HepG2 (cell line): ENCODE measurements around the gene CHMP5. TPM values are rescaled to one million over a fixed set of nuclear protein-coding genes. Genes with fewer than 3 reads are reported as not detected.

Experiments used
- ATAC-seq: fragments of 200-7000 bp; cut with Tn5 transposase; 3 replicates; pipeline ENCODE4 v1.9.1; 2020; ENCODE audit warnings: mild to moderate bottlenecking, moderate library complexity
- BruUV-seq: library from RNA; stranded (reverse); fragments of 400-500 nt; replicated peaks from 2 replicates; lab custom pipeline; 2021; lab: Mats Ljungman, UMichigan
- CTCF ChIA-PET: fragments of 300-600 bp; formaldehyde crosslinking; extraction: SDS; loops from one replicate; lab custom pipeline; 2021; ENCODE audit warnings: low total read pairs, inconsistent platforms, low intra/inter-chr PET ratio; lab: Yijun Ruan, JAX
- POLR2A ChIA-PET: fragments of 350-600 bp; sonication (Branson Sonifier 250); formaldehyde crosslinking; loops from one replicate; lab custom pipeline; 2020; ENCODE audit warnings: antibody characterized with exemption, inconsistent platforms; lab: Yijun Ruan, JAX
- DNase-seq: peaks from one replicate; pipeline ENCODE4 v3.0.0-alpha.2; 2015; ENCODE audit warnings: low spot score
- FAIRE-seq: peaks from 3 replicates; lab custom pipeline; 2011; peaks lifted over from hg19 to GRCh38; lab: Jason Lieb, UNC
- H2AFZ ChIP-seq: one replicate; pipeline ENCODE4 v1.6.1; 2011; ENCODE audit warnings: low read length, inconsistent platforms
- H3K27ac ChIP-seq: fragments of 300-600 bp; 3 replicates; pipeline ENCODE4 v1.8.0; 2011; ENCODE audit warnings: mixed run types, mild to moderate bottlenecking, mixed read lengths, low read length, inconsistent platforms; ENCODE audit not compliant: insufficient read depth; ENCODE audit errors: extremely low read length
- H3K27me3 ChIP-seq, 2 experiments: fragments of 200-600 bp in 1 of 2; 2 replicates in 1 of 2; 3 replicates in 1 of 2; pipeline versions ENCODE4 v1.6.0 to v1.8.0; 2011; ENCODE audit warnings: low read length in 2 of 2, mild to moderate bottlenecking in 2 of 2, moderate library complexity in 2 of 2, inconsistent platforms in 1 of 2; ENCODE audit not compliant: insufficient read depth in 2 of 2, control insufficient read depth in 1 of 2
- H3K36me3 ChIP-seq, 2 experiments: fragments of 200-600 bp in 1 of 2; replicated peaks in 1 of 2; 2 replicates in 1 of 2; 3 replicates in 1 of 2; pipeline versions ENCODE4 v1.5.1 to v1.8.0; 2011; ENCODE audit warnings: low read length in 2 of 2, inconsistent platforms in 1 of 2; ENCODE audit not compliant: insufficient read depth in 2 of 2, control insufficient read depth in 1 of 2
- H3K4me1 ChIP-seq: 2 replicates; pipeline ENCODE4 v1.5.1; 2012; ENCODE audit warnings: low read length, inconsistent platforms; ENCODE audit not compliant: insufficient read depth
- H3K4me2 ChIP-seq: 2 replicates; pipeline ENCODE4 v1.6.0; 2011; ENCODE audit warnings: low read depth, low read length, inconsistent platforms
- H3K4me3 ChIP-seq, 3 experiments: fragments of 200-600 bp in 1 of 3; sonication (generic), shearing (Covaris generic) in 1 of 3; replicated peaks in 1 of 3; 2 replicates each; pipeline ENCODE4 v1.5.1; 2011 to 2016; ENCODE audit warnings: low read length in 3 of 3, inconsistent platforms in 2 of 3, low read depth in 2 of 3, mild to moderate bottlenecking in 2 of 3, control low read depth in 1 of 3, mixed read lengths in 1 of 3; ENCODE audit not compliant: insufficient read depth in 1 of 3
- H3K79me2 ChIP-seq: one replicate; pipeline ENCODE4 v1.6.1; 2011; ENCODE audit warnings: low read length, inconsistent platforms; ENCODE audit not compliant: insufficient read depth
- H3K9ac ChIP-seq: 2 replicates; pipeline ENCODE4 v1.6.0; 2011; ENCODE audit warnings: mild to moderate bottlenecking, low read depth, low read length, inconsistent platforms; ENCODE audit not compliant: insufficient read depth
- H3K9me3 ChIP-seq: 2 replicates; pipeline ENCODE4 v1.5.1; 2012; ENCODE audit warnings: mild to moderate bottlenecking, low read length
- H4K20me1 ChIP-seq: 2 replicates; pipeline ENCODE4 v1.6.0; 2011; ENCODE audit warnings: inconsistent platforms, mild to moderate bottlenecking, low read length, moderate library complexity; ENCODE audit not compliant: insufficient read depth
- DMTF1 ChIP-seq: sonication (generic); formaldehyde crosslinking; IDR thresholded peaks from 2 replicates; pipeline ENCODE4 v1.4.0; 2020; ENCODE audit warnings: mild to moderate bottlenecking, missing genetic modification reagents
- ELF1 ChIP-seq: sonication (generic); formaldehyde crosslinking; IDR thresholded peaks from 2 replicates; pipeline ENCODE4 v1.4.0; 2020; ENCODE audit warnings: missing genetic modification reagents
- FOXA1 ChIP-seq, 2 experiments: fragments of 450-650 bp in 1 of 2; sonication (generic) in 1 of 2; formaldehyde crosslinking in 1 of 2; IDR thresholded peaks; 2 replicates each; pipeline versions ENCODE4 v1.4.0 to v1.6.1; 2016 to 2020; ENCODE audit warnings: missing genetic modification reagents in 1 of 2
- HDAC6 ChIP-seq: fragments of 200-600 bp; sonication (generic); IDR thresholded peaks from 2 replicates; pipeline ENCODE4 v1.7.0; 2017; ENCODE audit warnings: mild to moderate bottlenecking, antibody characterized with exemption, low read length, low read depth
- HNRNPK ChIP-seq: fragments of 200-400 bp; formaldehyde crosslinking; IDR thresholded peaks from 2 replicates; pipeline ENCODE4 v1.6.1; 2018; ENCODE audit warnings: low read length, low read depth, moderate library complexity, mild to moderate bottlenecking; ENCODE audit not compliant: poor library complexity, severe bottlenecking
- JUNB ChIP-seq: sonication (generic); formaldehyde crosslinking; IDR thresholded peaks from 2 replicates; pipeline ENCODE4 v1.8.0; 2022; ENCODE audit warnings: missing genetic modification reagents, mild to moderate bottlenecking, borderline replicate concordance
- KLF16 ChIP-seq, 2 experiments: sonication (generic) in 1 of 2; formaldehyde crosslinking in 1 of 2; IDR thresholded peaks; 2 replicates each; pipeline versions ENCODE4 v1.6.1 to v1.8.0; 2016 to 2023; ENCODE audit warnings: missing genetic modification reagents in 2 of 2, missing compliant biosample characterization in 1 of 2
- MTA3 ChIP-seq: sonication (generic); formaldehyde crosslinking; IDR thresholded peaks from 2 replicates; pipeline ENCODE4 v1.4.0; 2020; ENCODE audit warnings: missing genetic modification reagents
- PAF1 ChIP-seq: IDR thresholded peaks from 2 replicates; pipeline ENCODE4 v1.6.1; 2016; ENCODE audit warnings: missing genetic modification reagents, missing compliant biosample characterization
- RAD51 ChIP-seq: fragments of 450-650 bp; IDR thresholded peaks from 2 replicates; pipeline ENCODE4 v1.6.1; 2016; ENCODE audit warnings: borderline replicate concordance
- SSRP1 ChIP-seq: IDR thresholded peaks from 2 replicates; pipeline ENCODE4 v1.6.1; 2016; ENCODE audit warnings: control low read depth
- ZBTB38 ChIP-seq: sonication (generic); formaldehyde crosslinking; IDR thresholded peaks from 2 replicates; pipeline ENCODE4 v1.5.1; 2020; ENCODE audit warnings: mild to moderate bottlenecking, missing genetic modification reagents
- ZBTB43 ChIP-seq: sonication (generic); formaldehyde crosslinking; conservative IDR thresholded peaks from 2 replicates; pipeline ENCODE4 v1.4.0; 2020; ENCODE audit warnings: missing genetic modification reagents
- ZBTB44 ChIP-seq: sonication (generic); formaldehyde crosslinking; IDR thresholded peaks from 2 replicates; pipeline ENCODE4 v1.4.0; 2020; ENCODE audit warnings: missing genetic modification reagents
- ZMYM3 ChIP-seq: sonication (generic); formaldehyde crosslinking; IDR thresholded peaks from 2 replicates; pipeline ENCODE4 v1.5.1; 2020; ENCODE audit warnings: mild to moderate bottlenecking, missing genetic modification reagents
- ZNF501 ChIP-seq: sonication (generic); formaldehyde crosslinking; IDR thresholded peaks from 2 replicates; pipeline ENCODE4 v1.5.1; 2020; ENCODE audit warnings: mild to moderate bottlenecking, moderate library complexity, missing genetic modification reagents
- ZNF503 ChIP-seq: sonication (generic); formaldehyde crosslinking; IDR thresholded peaks from 2 replicates; pipeline ENCODE4 v1.4.0; 2020; ENCODE audit warnings: missing genetic modification reagents
- WGBS: methylation state at CpG from one replicate; pipeline ENCODE4 v1.1.6; 2017; ENCODE audit warnings: low lambda C conversion rate; 5-methylcytosine and 5-hydroxymethylcytosine counted together
- in situ Hi-C: cut with HindIII; loops from 2 replicates; pipeline ENCODE4 v1.10.0; 2017; ENCODE audit warnings: low pct_unique_long_range_greater_than_20kb; ENCODE audit not compliant: extremely low pct_ligation_motif_present
- intact Hi-C: fragments of 100-400 bp; cut with micrococcal nuclease; formaldehyde crosslinking; loops from one replicate; pipeline ENCODE4 v1.10.0; 2022; ENCODE audit not compliant: unreplicated experiment
- polyA plus RNA-seq, 8 experiments: library from polyadenylated mRNA; depleted of rRNA in 3 of 8; stranded (reverse) in 7 of 8; unstranded in 1 of 8; fragments of >200 nt; fragmentation: Illumina TruSeq in 4 of 8; extraction: Trizol in 4 of 8; gene quantifications; 2 replicates each; pipeline versions ENCODE4 v1.2.1 to v1.2.3, GENCODE V29; 2011 to 2016; ENCODE audit warnings: low read depth in 4 of 8, missing spikeins in 1 of 8, mixed read lengths in 1 of 8; ENCODE audit not compliant: insufficient read depth in 1 of 8
- total RNA-seq, 5 experiments: library from RNA; depleted of rRNA; stranded (reverse); fragments of >200 nt; fragmentation: Illumina TruSeq; extraction: Trizol; gene quantifications; 2 replicates each; pipeline ENCODE4 v1.2.3, GENCODE V29; 2016; ENCODE audit warnings: low read depth in 1 of 5

Gene CHMP5
- total and polyA plus RNA-seq, 2 of the 13 experiments (the other 11 are each of a cell fraction or from before 2014, with no cell fraction given): 46.0 to 57.3 TPM

GRCh38 chr9:33315371-33315770, 50.5 kb downstream of the CHMP5 start:
- no peak for TF ChIP-seq ZNF501 (CRISPR knock-in tag)
- TF ChIP-seq RAD51: no peak
- TF ChIP-seq DMTF1: no peak
- TF ChIP-seq KLF16 (CRISPR knock-in tag; IDR thresholded peaks at IDR 0.05): no peak
- no peak for TF ChIP-seq ZBTB38 (CRISPR knock-in tag)
- TF ChIP-seq PAF1 (CRISPR knock-in tag): no peak
- TF ChIP-seq SSRP1 (CRISPR knock-in tag): no peak
- TF ChIP-seq ZBTB44 (CRISPR knock-in tag): no peak
- TF ChIP-seq ZMYM3: no peak
- no peak for TF ChIP-seq HDAC6
- TF ChIP-seq JUNB (CRISPR knock-in tag): no peak
- TF ChIP-seq ZNF503 (CRISPR knock-in tag): no peak
- no peak for TF ChIP-seq FOXA1 (IDR thresholded peaks at IDR 0.05)
- no peak for TF ChIP-seq FOXA1 (CRISPR knock-in tag; IDR thresholded peaks at IDR 0.05)
- TF ChIP-seq ZBTB43 (CRISPR knock-in tag): no peak
- TF ChIP-seq MTA3 (CRISPR knock-in tag): no peak
- TF ChIP-seq HNRNPK: no peak
- no peak for TF ChIP-seq ELF1 (CRISPR knock-in tag)
- POLR2A ChIA-PET: interaction anchor here (3.9 kb wide), 1 partner anchor 25 kb away, joined by 9 read pairs; the partner anchor contains the start of gene NFX1
- H3K27ac ChIP-seq: no peak overlapping the region
- no peak overlapping the region for H3K4me2 ChIP-seq
- WGBS: 97% methylated on average over 5 of the region's 5 CpGs
- no peaks in the 10 kb centered on the region for H4K20me1 ChIP-seq
- FAIRE-seq (no peak), ATAC-seq (no peak), DNase-seq (no peak)
- H3K9ac ChIP-seq: no peak overlapping the region
- in situ Hi-C loops (no loop called here), intact Hi-C loops (no loop called here)
- H3K9me3 ChIP-seq: no peaks in the 10 kb centered on the region
- CTCF ChIA-PET: no interaction called here
- H3K79me2 ChIP-seq: no peaks in the 10 kb centered on the region
- no peak overlapping the region for H3K4me3 ChIP-seq
- H2AFZ ChIP-seq: no peak overlapping the region
- no TSS peak for BruUV-seq
- no peaks in the 10 kb centered on the region for H3K4me1 ChIP-seq
- H3K27me3 ChIP-seq: no peaks in the 10 kb centered on the region
- H3K36me3 ChIP-seq: peaks cover 24 to 83% of the 10 kb centered on the region in 2 experiments
